D341Med (cell line): Measurements from ENCODE around the gene PRR36.
A peak's percentile ranks its signal among the peaks of the same experiment; 100 is the strongest.

Source experiments
- DNase-seq: peaks from one replicate; pipeline ENCODE4 v3.0.0; 2012; ENCODE audit warnings: low spot score

Gene PRR36

GRCh38 chr19:7844951-7845350 is 29.2 kb downstream of the PRR36 start:
- DNase-seq, result no peak

GRCh38 chr19:7844405-7844804 is 29.8 kb downstream of the PRR36 start:
- DNase-seq, result no peak

- no peak for DNase-seq
Observed at GRCh38 chr19:7843521-7843920, 30.7 kb downstream of the PRR36 start.

GRCh38 chr19:7842661-7843294 is 31.4 kb downstream of the PRR36 start:
- no peak for DNase-seq

- DNase-seq, result no peak
Observed at GRCh38 chr19:7841751-7842660, 32.2 kb downstream of the PRR36 start.

GRCh38 chr19:7840629-7841028 is 33.6 kb downstream of the PRR36 start:
- no peak for DNase-seq

GRCh38 chr19:7839476-7839875 is 34.7 kb downstream of the PRR36 start:
- DNase-seq, result no peak

GRCh38 chr19:7833225-7834099 is 40.7 kb downstream of the PRR36 start:
- peak; percentile 69 for DNase-seq

- DNase-seq, result no peak
Observed at GRCh38 chr19:7832781-7833180, 41.4 kb downstream of the PRR36 start.

GRCh38 chr19:7832009-7832408 is 42.2 kb downstream of the PRR36 start:
- no peak for DNase-seq

- peak; percentile 72 for DNase-seq
Observed at GRCh38 chr19:7831452-7831851, 42.7 kb downstream of the PRR36 start.

GRCh38 chr19:7830823-7831222 is 43.4 kb downstream of the PRR36 start:
- no peak for DNase-seq

GRCh38 chr19:7830272-7830771 is 43.9 kb downstream of the PRR36 start:
- no peak for DNase-seq

GRCh38 chr19:7829561-7830271 is 44.5 kb downstream of the PRR36 start, which contains the start of gene EVI5L:
TSS of gene EVI5L (plus strand) at chr19:7830218. CDS start at chr19:7846543, 16,325 bp downstream.
- DNase-seq, result peak; percentile 98

- no peak for DNase-seq
Observed at GRCh38 chr19:7829166-7829520, 45.0 kb downstream of the PRR36 start.

- DNase-seq, result no peak
Observed at GRCh38 chr19:7823686-7824301, 50.4 kb downstream of the PRR36 start.

- no peak for DNase-seq
Observed at GRCh38 chr19:7822910-7823515, 51.2 kb downstream of the PRR36 start.

- no peak for DNase-seq
Observed at GRCh38 chr19:7820588-7820987, 53.6 kb downstream of the PRR36 start.

- DNase-seq, result no peak
Observed at GRCh38 chr19:7819337-7819736, 54.9 kb downstream of the PRR36 start.

GRCh38 chr19:7818806-7819205 is 55.4 kb downstream of the PRR36 start:
- DNase-seq, result no peak
